CD8-positive, alpha-beta memory T cell (primary cell): Measurements from ENCODE around the gene CCS. TPM values are rescaled to one million over a fixed set of nuclear protein-coding genes. Genes with fewer than 3 reads are reported as not detected.

ENCODE experiments used
- CTCF ChIA-PET: fragments of 350-600 bp; sonication (Branson Sonifier 250); formaldehyde crosslinking; loops from one replicate; lab custom pipeline; 2021; ENCODE audit warnings: antibody characterized with exemption; lab: Charles Lee
- POLR2A ChIA-PET: fragments of 350-600 bp; sonication (Branson Sonifier 250); formaldehyde crosslinking; loops from one replicate; lab custom pipeline; 2021; ENCODE audit warnings: antibody characterized with exemption; lab: Charles Lee
- DNase-seq, 5 donors: peaks; one replicate each; pipeline versions ENCODE4 v3.0.0 to v3.0.0-alpha.2; 2020 to 2022; ENCODE audit warnings: mixed read lengths in 1 of 5
- H3K27ac ChIP-seq: one replicate; pipeline ENCODE4 v1.7.0; 2013; ENCODE audit warnings: low read depth, mild to moderate bottlenecking, low read length, moderate library complexity
- H3K27me3 ChIP-seq: 2 replicates; pipeline ENCODE4 v1.7.0; 2013; ENCODE audit warnings: low read length, mild to moderate bottlenecking; ENCODE audit not compliant: insufficient read depth, poor library complexity, severe bottlenecking
- H3K36me3 ChIP-seq: 2 replicates; pipeline ENCODE4 v1.7.0; 2013; ENCODE audit warnings: mild to moderate bottlenecking, low read length, moderate library complexity; ENCODE audit not compliant: insufficient read depth
- H3K4me1 ChIP-seq: 2 replicates; pipeline ENCODE4 v1.7.0; 2013; ENCODE audit warnings: mild to moderate bottlenecking, low read length, moderate library complexity; ENCODE audit not compliant: insufficient read depth
- H3K4me3 ChIP-seq: 2 replicates; pipeline ENCODE4 v1.7.0; 2013; ENCODE audit warnings: mild to moderate bottlenecking, low read length
- H3K9me3 ChIP-seq: 2 replicates; pipeline ENCODE4 v1.7.0; 2013; ENCODE audit warnings: mild to moderate bottlenecking, low read length
- H3K27ac Mint-ChIP-seq, 8 donors: one replicate each; pipeline ENCODE4 v1.8.0; 2020 to 2021; ENCODE audit warnings: mixed read lengths in 8 of 8, mild to moderate bottlenecking in 6 of 8, inconsistent platforms in 3 of 8, moderate library complexity in 3 of 8
- H3K27me3 Mint-ChIP-seq, 2 donors: one replicate each; pipeline ENCODE4 v1.8.0; 2020 to 2021; ENCODE audit warnings: mixed read lengths in 2 of 2, mild to moderate bottlenecking in 1 of 2, moderate library complexity in 1 of 2
- H3K36me3 Mint-ChIP-seq, 3 donors: one replicate each; pipeline ENCODE4 v1.8.0; 2020 to 2021; ENCODE audit warnings: mixed read lengths in 3 of 3, inconsistent platforms in 1 of 3, mild to moderate bottlenecking in 1 of 3
- H3K4me1 Mint-ChIP-seq, 3 donors: one replicate each; pipeline ENCODE4 v1.8.0; 2020 to 2021; ENCODE audit warnings: mixed read lengths in 3 of 3, inconsistent platforms in 1 of 3, mild to moderate bottlenecking in 1 of 3
- H3K4me3 Mint-ChIP-seq, 7 donors: one replicate each; pipeline ENCODE4 v1.8.0; 2020 to 2021; ENCODE audit warnings: mixed read lengths in 7 of 7, mild to moderate bottlenecking in 6 of 7, moderate library complexity in 4 of 7, inconsistent platforms in 2 of 7
- H3K9me3 Mint-ChIP-seq, 5 donors: one replicate each; pipeline ENCODE4 v1.8.0; 2020 to 2022; ENCODE audit warnings: mixed read lengths in 5 of 5, mild to moderate bottlenecking in 3 of 5, moderate library complexity in 2 of 5, inconsistent platforms in 1 of 5
- polyA plus RNA-seq: library from polyadenylated mRNA; unstranded; fragments of 300-500 nt; fragmentation: Illumina TruSeq; gene quantifications from one replicate; pipeline ENCODE4 v1.2.3, GENCODE V29; 2021
- total RNA-seq, 2 experiments: library from RNA; stranded (reverse); gene quantifications; one replicate each; pipeline ENCODE4 v1.2.3, GENCODE V29; 2021

Gene CCS
- total and polyA plus RNA-seq, 3 experiments from 2014 or later, result 24.1 to 41.1 (median 25.7) TPM

DNA sequence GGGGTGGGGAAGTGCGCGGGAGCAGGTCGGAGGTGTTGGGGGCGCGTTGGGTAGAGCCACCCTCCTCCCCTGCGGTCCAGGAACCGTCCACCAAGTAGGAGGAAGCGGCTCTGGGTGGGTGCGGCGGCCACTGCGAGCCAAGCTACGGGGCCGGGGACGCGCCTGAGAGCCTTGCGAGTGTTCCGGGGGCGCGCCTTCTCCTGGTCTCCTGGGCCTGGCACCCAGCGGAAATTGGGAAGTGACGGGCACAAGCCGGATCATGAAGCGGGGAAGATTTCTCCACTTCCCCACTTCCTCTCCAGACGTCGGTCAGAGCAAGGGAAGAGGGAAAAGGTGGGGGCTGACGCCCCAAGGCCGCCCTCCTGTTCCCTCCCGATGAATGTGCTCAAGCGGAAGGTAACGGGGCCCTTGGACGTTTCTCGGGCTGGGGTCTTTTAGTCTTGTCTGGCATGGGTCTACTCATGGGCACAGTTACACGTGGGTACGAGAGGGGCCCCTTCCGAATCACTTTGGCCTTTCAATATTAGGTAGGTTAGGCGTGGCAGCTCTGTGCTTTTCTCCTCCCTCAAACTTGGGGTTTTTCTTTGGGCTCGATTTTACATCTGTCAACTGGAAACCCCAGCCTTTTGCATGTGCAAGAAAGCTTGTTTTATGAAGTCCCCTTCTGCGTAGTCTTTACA is 24.3 kb downstream of the CCS start:
- H3K27ac Mint-ChIP-seq, result peak overlapping the region; percentile 97 to 100 (median 99)
- H3K4me3 Mint-ChIP-seq, result peak overlapping the region; percentile 97 to 99 (median 98)
- peaks cover 49% of the 10 kb centered on the region for H3K4me1 ChIP-seq
- peaks cover 51 to 68% (median 54%) of the 10 kb centered on the region in 3 donors for H3K4me1 Mint-ChIP-seq
- H3K27ac ChIP-seq, result peak overlapping the region; percentile 100
- DNase-seq, result no peak
- CTCF ChIA-PET, result interaction anchor here (0.6 to 2.6 kb wide), 11 partner anchors 8 to 499 kb away, joined by 3 to 20 read pairs (median 4); partner anchors contain the start of genes DPP3, RBM4, RBM4B and RCE1
- no peaks in the 10 kb centered on the region for H3K27me3 ChIP-seq
- H3K4me3 ChIP-seq, result peak overlapping the region; percentile 99
- peaks cover 12% of the 10 kb centered on the region for H3K36me3 ChIP-seq
- H3K36me3 Mint-ChIP-seq, result peaks cover 0 to 49% (median 7%) of the 10 kb centered on the region in 3 donors
- H3K27me3 Mint-ChIP-seq, result peaks cover 0 to 4% of the 10 kb centered on the region in 2 donors
- POLR2A ChIA-PET, result interaction anchor here (0.6 to 4.6 kb wide), 17 partner anchors 8 to 346 kb away, joined by 3 to 153 read pairs (median 4); partner anchors contain the start of genes ACTN3, BBS1, CCDC87 and CCS
- H3K9me3 ChIP-seq, result no peaks in the 10 kb centered on the region
- H3K9me3 Mint-ChIP-seq, result no peaks in the 10 kb centered on the region

DNA sequence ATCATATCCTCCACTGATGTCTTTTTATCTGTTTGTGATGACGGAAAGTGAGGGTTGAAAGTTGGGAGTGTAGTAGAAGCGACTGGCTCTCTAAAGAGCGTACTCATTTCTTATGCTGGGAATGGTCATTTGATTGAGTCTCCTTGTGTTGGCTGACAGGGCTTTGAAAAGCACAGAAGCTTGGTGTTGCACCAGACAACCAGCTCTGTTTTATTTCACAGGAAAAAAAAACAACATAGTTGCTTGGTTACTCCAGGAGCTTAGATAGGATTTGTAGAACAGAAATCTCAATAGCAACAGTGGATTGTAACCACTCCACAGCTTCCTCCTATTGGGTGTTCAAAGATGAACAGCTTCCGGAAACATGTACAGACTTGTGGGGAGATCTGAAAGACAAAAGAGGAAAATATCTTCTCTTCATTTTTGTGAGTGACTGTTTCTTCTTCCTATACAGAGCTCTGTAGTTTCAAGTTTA is 26.1 kb downstream of the CCS start:
- ChIA-PET CTCF (interaction anchor here (1.1 to 1.5 kb wide), 6 partner anchors 19 to 59 kb away, joined by 3 to 10 read pairs (median 8); partner anchors contain the start of genes RBM4 and RBM4B), POLR2A (interaction anchor here (0.6 to 4.6 kb wide), 10 partner anchors 11 to 1121 kb away, joined by 3 to 153 read pairs (median 4); partner anchors contain the start of genes CTSF, RBM4 and RBM4B)
- Mint-ChIP-seq H3K27ac (peak overlapping the region; percentile 77 to 100 (median 98)), H3K36me3 (peaks cover 0 to 67% (median 15%) of the 10 kb centered on the region in 3 donors), H3K9me3 (no peaks in the 10 kb centered on the region), H3K4me3 (peak overlapping the region; percentile 97 to 99 (median 98)), H3K27me3 (peaks cover 0 to 4% of the 10 kb centered on the region in 2 donors), H3K4me1 (peaks cover 69 to 86% (median 72%) of the 10 kb centered on the region in 3 donors)
- DNase-seq, result peak in 4 of 5 donors; percentile 14 to 88 (median 68)
- peak overlapping the region; percentile 99 for H3K4me3 ChIP-seq
- H3K9me3 ChIP-seq, result no peaks in the 10 kb centered on the region
- peaks cover 67% of the 10 kb centered on the region for H3K4me1 ChIP-seq
- no peaks in the 10 kb centered on the region for H3K27me3 ChIP-seq
- H3K27ac ChIP-seq, result peak overlapping the region; percentile 100
- H3K36me3 ChIP-seq, result peaks cover 31% of the 10 kb centered on the region

DNA sequence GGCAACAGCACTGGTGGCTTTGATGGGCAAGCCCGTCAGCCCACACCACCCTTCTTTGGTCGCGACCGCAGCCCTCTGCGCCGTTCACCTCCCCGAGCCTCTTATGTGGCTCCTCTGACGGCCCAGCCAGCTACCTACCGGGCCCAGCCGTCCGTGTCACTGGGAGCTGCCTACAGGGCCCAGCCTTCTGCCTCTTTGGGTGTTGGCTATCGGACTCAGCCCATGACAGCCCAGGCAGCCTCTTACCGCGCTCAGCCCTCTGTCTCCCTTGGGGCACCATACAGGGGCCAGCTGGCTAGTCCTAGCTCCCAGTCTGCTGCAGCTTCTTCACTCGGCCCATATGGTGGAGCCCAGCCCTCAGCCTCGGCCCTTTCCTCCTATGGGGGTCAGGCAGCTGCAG is 31.5 kb downstream of the CCS start:
- Histone ChIP-seq H3K4me3 (no peak overlapping the region), H3K4me1 (peaks cover 85% of the 10 kb centered on the region), H3K27me3 (no peaks in the 10 kb centered on the region), H3K36me3 (peaks cover 78% of the 10 kb centered on the region), H3K27ac (no peak overlapping the region), H3K9me3 (no peaks in the 10 kb centered on the region)
- Mint-ChIP-seq H3K4me3 (no peak overlapping the region), H3K27ac (peak overlapping the region in 3 of 8 donors; percentile 30 to 68 (median 37)), H3K9me3 (no peaks in the 10 kb centered on the region), H3K27me3 (peaks cover 0 to 7% of the 10 kb centered on the region in 2 donors), H3K36me3 (peaks cover 0 to 88% (median 14%) of the 10 kb centered on the region in 3 donors), H3K4me1 (peaks cover 66 to 89% (median 74%) of the 10 kb centered on the region in 3 donors)
- no peak for DNase-seq
- CTCF ChIA-PET, result interaction anchor here (0.8 to 1.4 kb wide), 4 partner anchors 8 to 32 kb away, joined by 3 to 4 read pairs (median 4); partner anchors contain the start of gene RBM14
- POLR2A ChIA-PET, result interaction anchor here (2.0 to 3.8 kb wide), 2 partner anchors 8 to 14 kb away, joined by 5 to 23 read pairs; partner anchors contain the start of genes RBM14 and RBM4

DNA sequence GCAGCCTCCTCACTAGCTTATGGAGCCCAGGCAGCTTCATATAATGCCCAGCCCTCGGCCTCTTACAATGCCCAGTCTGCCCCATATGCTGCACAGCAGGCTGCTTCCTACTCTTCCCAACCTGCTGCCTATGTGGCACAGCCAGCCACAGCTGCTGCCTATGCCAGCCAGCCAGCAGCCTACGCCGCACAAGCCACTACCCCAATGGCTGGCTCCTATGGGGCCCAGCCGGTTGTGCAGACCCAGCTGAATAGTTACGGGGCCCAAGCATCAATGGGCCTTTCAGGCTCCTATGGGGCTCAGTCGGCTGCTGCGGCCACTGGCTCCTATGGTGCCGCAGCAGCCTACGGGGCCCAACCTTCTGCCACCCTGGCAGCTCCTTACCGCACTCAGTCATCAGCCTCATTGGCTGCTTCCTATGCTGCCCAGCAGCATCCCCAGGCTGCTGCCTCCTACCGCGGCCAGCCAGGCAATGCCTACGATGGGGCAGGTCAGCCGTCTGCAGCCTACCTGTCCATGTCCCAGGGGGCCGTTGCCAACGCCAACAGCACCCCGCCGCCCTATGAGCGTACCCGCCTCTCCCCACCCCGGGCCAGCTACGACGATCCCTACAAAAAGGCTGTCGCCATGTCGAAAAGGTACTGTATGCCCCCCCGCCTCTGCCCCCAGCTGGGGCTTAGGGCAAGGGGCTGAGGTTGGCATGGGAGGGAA is 32.2 kb downstream of the CCS start:
- Histone ChIP-seq H3K36me3 (peaks cover 84% of the 10 kb centered on the region), H3K4me1 (peaks cover 81% of the 10 kb centered on the region), H3K9me3 (no peaks in the 10 kb centered on the region), H3K4me3 (no peak overlapping the region), H3K27ac (no peak overlapping the region), H3K27me3 (no peaks in the 10 kb centered on the region)
- peak in 1 of 5 donors; percentile 17 for DNase-seq
- POLR2A ChIA-PET, result interaction anchor here (0.6 to 3.8 kb wide), 3 partner anchors 9 to 14 kb away, joined by 5 to 23 read pairs (median 5); partner anchors contain the start of genes RBM14 and RBM4
- CTCF ChIA-PET, result interaction anchor here (0.8 to 1.4 kb wide), 4 partner anchors 8 to 33 kb away, joined by 3 to 4 read pairs (median 4); partner anchors contain the start of gene RBM14
- Mint-ChIP-seq H3K4me1 (peaks cover 69 to 88% (median 73%) of the 10 kb centered on the region in 3 donors), H3K4me3 (no peak overlapping the region), H3K27me3 (peaks cover 0 to 7% of the 10 kb centered on the region in 2 donors), H3K27ac (peak overlapping the region in 3 of 8 donors; percentile 30 to 69 (median 68)), H3K36me3 (peaks cover 0 to 90% (median 17%) of the 10 kb centered on the region in 3 donors), H3K9me3 (no peaks in the 10 kb centered on the region)

DNA sequence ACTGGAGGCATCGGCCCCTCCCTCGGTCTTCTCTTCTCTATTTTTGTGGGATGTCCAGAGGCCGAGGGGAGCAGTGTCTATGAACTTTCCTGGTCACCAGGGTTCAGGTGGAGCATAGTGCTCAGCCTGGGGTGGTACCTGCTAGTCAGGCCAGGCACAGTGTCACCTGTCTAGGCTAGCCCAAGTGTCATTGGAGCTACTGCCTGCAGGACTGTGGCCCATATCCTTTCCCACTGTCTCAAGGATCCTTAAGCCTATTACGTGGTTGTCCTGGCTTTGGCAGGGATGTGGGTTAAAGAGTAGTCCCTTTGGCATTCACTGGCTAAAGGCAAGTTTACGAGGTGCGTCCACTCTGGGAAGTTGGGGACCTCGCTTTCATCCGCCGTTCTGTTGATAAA is 32.8 kb downstream of the CCS start:
- Histone ChIP-seq H3K4me1 (peaks cover 76% of the 10 kb centered on the region), H3K36me3 (peaks cover 85% of the 10 kb centered on the region), H3K4me3 (no peak overlapping the region), H3K9me3 (no peaks in the 10 kb centered on the region), H3K27ac (no peak overlapping the region), H3K27me3 (no peaks in the 10 kb centered on the region)
- peaks cover 64 to 84% (median 71%) of the 10 kb centered on the region in 3 donors for H3K4me1 Mint-ChIP-seq
- CTCF ChIA-PET, result interaction anchor here (1.3 to 1.4 kb wide), 2 partner anchors 9 to 12 kb away, joined by 3 to 4 read pairs; partner anchors contain the start of gene RBM14
- POLR2A ChIA-PET, result interaction anchor here (0.6 to 3.8 kb wide), 3 partner anchors 9 to 15 kb away, joined by 5 to 23 read pairs (median 5); partner anchors contain the start of genes RBM14 and RBM4
- peaks cover 0 to 7% of the 10 kb centered on the region in 2 donors for H3K27me3 Mint-ChIP-seq
- no peaks in the 10 kb centered on the region for H3K9me3 Mint-ChIP-seq
- DNase-seq, result no peak
- H3K36me3 Mint-ChIP-seq, result peaks cover 0 to 89% (median 17%) of the 10 kb centered on the region in 3 donors
- H3K27ac Mint-ChIP-seq, result peak overlapping the region in 2 of 8 donors; percentile 51 to 69
- H3K4me3 Mint-ChIP-seq, result no peak overlapping the region

DNA sequence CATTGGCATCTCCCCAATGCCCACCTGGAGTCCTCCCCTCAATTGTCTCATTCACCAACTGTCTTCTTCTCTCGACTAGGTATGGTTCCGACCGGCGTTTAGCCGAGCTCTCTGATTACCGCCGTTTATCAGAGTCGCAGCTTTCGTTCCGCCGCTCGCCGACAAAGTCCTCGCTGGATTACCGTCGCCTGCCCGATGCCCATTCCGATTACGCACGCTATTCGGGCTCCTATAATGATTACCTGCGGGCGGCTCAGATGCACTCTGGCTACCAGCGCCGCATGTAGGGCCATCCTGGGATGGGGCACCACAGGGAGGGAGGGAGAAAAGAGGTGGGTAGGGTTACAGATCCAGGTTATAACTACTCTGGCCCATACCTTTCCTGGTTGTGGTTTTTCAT is 33.4 kb downstream of the CCS start:
- CTCF ChIA-PET, result interaction anchor here (2.4 kb wide), 1 partner anchor 12 kb away, joined by 14 read pairs; the partner anchor contains the start of gene RBM4
- H3K4me1 Mint-ChIP-seq, result peaks cover 60 to 78% (median 65%) of the 10 kb centered on the region in 3 donors
- H3K4me3 ChIP-seq, result no peak overlapping the region
- peak overlapping the region in 1 of 7 donors; percentile 59 for H3K4me3 Mint-ChIP-seq
- POLR2A ChIA-PET, result interaction anchor here (2.0 kb wide), 1 partner anchor 10 kb away, joined by 5 read pairs; the partner anchor contains the start of gene RBM14
- no peak overlapping the region for H3K27ac ChIP-seq
- H3K27ac Mint-ChIP-seq, result peak overlapping the region in 2 of 8 donors; percentile 21 to 51
- peak in 1 of 5 donors; percentile 3 for DNase-seq
- H3K27me3 Mint-ChIP-seq, result peaks cover 0 to 7% of the 10 kb centered on the region in 2 donors
- peaks cover 0 to 85% (median 17%) of the 10 kb centered on the region in 3 donors for H3K36me3 Mint-ChIP-seq
- peaks cover 83% of the 10 kb centered on the region for H3K36me3 ChIP-seq
- peaks cover 70% of the 10 kb centered on the region for H3K4me1 ChIP-seq
- H3K9me3 ChIP-seq, result no peaks in the 10 kb centered on the region
- no peaks in the 10 kb centered on the region for H3K27me3 ChIP-seq
- no peaks in the 10 kb centered on the region for H3K9me3 Mint-ChIP-seq

DNA sequence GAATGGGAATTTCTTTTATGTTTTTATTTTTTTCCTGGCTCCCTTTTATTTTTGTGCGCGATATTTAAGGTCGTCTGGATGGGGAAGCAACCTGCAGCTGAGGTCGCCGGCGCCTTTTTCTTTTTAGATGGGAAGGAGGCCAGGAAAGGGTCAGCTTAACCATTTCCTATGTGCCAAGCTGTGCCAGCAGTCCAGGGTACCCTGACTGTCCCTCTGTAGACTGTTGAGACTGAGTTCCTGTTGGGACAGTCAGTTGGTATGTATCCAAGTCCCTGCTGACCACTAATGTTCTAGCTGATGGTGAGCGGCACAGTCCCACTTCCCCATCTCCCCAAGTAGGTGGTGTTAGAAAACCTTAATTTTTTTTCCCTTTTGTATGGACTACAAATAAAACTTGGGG is 33.9 kb downstream of the CCS start:
- H3K27me3 ChIP-seq, result no peaks in the 10 kb centered on the region
- peaks cover 79% of the 10 kb centered on the region for H3K36me3 ChIP-seq
- peaks cover 56 to 76% (median 64%) of the 10 kb centered on the region in 3 donors for H3K4me1 Mint-ChIP-seq
- ChIA-PET CTCF (interaction anchor here (2.4 kb wide), 1 partner anchor 11 kb away, joined by 14 read pairs; the partner anchor contains the start of gene RBM4), POLR2A (interaction anchor here (1.7 kb wide), 2 partner anchors 9 to 11 kb away, joined by 4 to 5 read pairs; partner anchors contain the start of gene RBM4)
- H3K4me1 ChIP-seq, result peaks cover 65% of the 10 kb centered on the region
- peaks cover 0 to 7% of the 10 kb centered on the region in 2 donors for H3K27me3 Mint-ChIP-seq
- peaks cover 0 to 84% (median 17%) of the 10 kb centered on the region in 3 donors for H3K36me3 Mint-ChIP-seq
- peak in 1 of 5 donors; percentile 7 for DNase-seq
- no peak overlapping the region for H3K27ac ChIP-seq
- H3K4me3 ChIP-seq, result no peak overlapping the region
- peak overlapping the region in 2 of 8 donors; percentile 51 to 83 for H3K27ac Mint-ChIP-seq
- no peaks in the 10 kb centered on the region for H3K9me3 Mint-ChIP-seq
- no peak overlapping the region for H3K4me3 Mint-ChIP-seq
- no peaks in the 10 kb centered on the region for H3K9me3 ChIP-seq
